DMS53 treated with DMSO at 0.1 percent for 48 hours (cell line): ENCODE results near the gene AQP6.

Experiments
- DNase-seq: peaks from one replicate; lab custom pipeline; 2025; ENCODE audit not compliant: unreplicated experiment; lab: John Stamatoyannopoulos, UW

Gene AQP6

DNA sequence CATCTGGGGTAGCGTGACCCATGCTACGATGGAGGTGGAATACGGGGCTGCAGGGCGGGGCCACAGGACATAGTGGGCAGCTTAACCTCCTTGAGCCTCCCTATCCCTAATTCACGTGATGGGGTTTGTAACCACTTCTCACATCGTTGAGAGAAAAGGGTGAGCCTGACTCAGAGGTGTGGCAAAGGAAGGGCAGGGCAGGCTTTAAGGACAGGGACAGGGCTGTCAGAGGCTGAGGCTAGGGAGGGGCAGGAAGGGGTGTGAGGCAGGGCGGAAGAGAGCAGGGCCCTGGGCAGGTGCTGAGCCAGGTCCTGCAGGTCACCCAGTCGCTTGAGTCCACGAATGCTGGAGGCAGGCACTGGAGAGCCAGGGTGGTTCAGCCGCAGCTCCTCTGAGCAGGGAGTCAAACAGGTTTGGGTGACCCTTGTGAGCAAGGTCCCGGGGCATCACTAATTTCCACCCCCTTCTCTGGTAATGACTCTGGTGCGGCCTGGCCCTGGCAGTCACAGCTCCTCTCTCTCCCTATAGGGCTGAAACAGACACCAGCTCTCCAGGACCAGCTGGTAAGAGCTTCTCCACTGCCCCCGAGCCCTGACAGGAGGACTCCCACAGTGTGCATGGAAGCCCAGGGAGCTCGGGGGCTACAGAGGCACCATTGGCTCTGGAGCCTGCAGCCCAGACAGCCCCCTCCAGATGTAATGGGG, 29.7 kb upstream of the AQP6 start:
- DNase-seq: no peak

- no peak for DNase-seq
These were observed 29.2 kb upstream of the AQP6 start for GRCh38 chr12:49943625-49943960.

DNA sequence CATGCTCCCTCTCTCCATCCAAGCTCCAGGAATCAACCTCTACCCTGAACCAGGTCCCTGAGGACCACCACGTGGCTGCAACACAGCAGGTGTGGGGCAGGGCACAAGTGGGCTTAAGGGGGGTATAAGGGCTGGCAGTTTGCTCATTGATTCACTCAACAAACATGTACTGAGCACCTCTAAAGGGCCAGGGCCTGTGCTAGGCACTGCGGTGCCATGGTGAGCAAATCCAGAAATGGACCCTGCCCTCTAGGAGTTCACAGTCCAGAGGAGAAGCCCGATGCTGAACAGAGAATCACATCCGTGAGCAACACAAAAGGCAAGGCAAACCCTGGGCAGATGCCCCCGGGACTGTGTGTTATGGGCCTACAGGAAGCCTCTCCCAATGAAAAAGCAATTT, 28.7 kb upstream of the AQP6 start:
- DNase-seq: no peak

DNA sequence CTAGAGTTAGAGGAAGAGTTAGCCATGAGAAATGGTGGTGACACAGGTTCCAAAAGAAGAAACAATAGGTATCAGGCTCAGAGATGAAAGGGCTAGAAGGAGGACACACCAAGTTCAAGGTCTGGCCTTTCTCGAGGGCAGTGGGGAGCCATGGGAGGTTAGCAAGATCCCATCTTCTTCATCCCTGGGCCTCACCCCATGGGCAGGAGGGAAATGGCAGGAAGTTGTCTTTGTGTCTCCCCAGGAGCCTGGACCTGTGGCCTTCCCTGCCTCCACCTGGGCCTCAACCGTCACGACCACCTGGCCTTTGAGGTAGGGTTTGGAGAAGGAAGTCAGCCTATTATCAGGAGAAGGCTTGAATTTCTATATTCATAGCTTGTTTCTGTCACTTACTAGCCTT, 28.0 kb upstream of the AQP6 start:
- no peak for DNase-seq

DNA sequence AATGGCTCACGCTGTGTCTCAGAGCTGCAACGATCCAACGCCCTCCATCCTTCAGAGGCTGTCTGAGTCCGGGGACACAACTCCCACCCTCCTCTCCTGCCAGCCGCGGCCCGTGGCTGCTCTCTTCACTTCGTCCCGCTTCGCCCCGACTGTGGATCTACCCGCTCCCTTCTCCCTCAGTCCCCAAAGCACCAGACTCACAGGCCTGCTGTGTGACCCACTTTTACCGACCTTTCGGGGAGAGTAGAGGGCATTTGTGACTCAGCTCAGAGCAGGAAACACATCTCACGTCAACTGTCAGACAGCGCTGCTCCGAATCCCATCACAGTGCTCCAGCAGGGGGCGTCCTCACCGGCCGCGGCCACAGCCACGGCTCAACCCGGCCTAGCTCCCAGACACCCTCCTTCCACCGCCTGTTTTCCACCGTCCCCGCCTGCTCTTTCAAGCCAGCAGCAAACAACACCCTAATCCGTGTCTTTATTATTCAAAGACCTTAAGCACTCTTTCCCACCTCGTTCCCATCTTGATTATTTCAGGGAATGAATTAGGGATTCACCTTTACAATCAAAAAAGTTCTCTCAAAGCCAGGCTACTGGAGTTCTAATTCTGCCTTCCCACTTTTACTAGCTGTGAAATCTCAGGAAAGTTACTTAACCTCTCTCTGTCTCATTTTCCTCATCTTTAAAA, 27.2 kb upstream of the AQP6 start:
- peak; percentile 68 for DNase-seq

- no peak for DNase-seq
These were observed 26.7 kb upstream of the AQP6 start for GRCh38 chr12:49946086-49946485.

- no peak for DNase-seq
These were observed 26.2 kb upstream of the AQP6 start for GRCh38 chr12:49946497-49946896.

DNA sequence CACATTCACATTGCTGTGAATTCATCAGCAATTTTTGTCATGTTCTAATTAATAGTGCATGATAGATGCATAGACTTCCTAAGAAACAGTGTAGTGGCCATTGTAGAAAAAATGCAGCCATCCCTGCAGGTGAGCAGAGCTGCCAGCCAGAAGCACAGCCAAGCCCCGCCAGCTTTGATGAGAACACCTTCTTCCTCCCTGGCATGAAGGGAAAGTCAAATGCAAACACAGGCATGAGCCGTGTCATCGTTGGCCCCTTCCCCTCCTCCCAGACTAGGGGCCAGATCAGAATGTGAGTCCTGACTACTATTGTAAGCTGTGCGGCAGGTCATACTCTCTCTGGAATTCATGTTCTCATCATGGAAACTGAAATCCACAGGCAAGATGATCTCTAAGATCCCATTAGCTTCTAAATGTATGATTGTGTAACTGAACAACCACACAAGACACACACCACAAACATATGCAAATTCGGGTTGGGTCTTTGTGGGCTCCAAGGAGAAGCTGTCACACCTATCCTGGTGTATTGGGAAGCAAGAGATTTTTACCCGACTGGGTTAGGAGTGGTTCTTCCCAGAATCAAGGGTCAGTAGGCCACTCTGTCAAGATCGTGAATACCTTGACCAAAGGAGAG, 25.0 kb upstream of the AQP6 start:
- DNase-seq: no peak

GRCh38 chr12:49948866-49949845, 23.6 kb upstream of the AQP6 start:
- no peak for DNase-seq

GRCh38 chr12:49949866-49950265, 22.9 kb upstream of the AQP6 start:
- no peak for DNase-seq

GRCh38 chr12:49950273-49951251, 22.2 kb upstream of the AQP6 start, which contains the start of gene AQP2:
Gene AQP2, plus strand, starts transcription at chr12:49950737. Its CDS starts 94 bp downstream, at chr12:49950831.
- no peak for DNase-seq

DNA sequence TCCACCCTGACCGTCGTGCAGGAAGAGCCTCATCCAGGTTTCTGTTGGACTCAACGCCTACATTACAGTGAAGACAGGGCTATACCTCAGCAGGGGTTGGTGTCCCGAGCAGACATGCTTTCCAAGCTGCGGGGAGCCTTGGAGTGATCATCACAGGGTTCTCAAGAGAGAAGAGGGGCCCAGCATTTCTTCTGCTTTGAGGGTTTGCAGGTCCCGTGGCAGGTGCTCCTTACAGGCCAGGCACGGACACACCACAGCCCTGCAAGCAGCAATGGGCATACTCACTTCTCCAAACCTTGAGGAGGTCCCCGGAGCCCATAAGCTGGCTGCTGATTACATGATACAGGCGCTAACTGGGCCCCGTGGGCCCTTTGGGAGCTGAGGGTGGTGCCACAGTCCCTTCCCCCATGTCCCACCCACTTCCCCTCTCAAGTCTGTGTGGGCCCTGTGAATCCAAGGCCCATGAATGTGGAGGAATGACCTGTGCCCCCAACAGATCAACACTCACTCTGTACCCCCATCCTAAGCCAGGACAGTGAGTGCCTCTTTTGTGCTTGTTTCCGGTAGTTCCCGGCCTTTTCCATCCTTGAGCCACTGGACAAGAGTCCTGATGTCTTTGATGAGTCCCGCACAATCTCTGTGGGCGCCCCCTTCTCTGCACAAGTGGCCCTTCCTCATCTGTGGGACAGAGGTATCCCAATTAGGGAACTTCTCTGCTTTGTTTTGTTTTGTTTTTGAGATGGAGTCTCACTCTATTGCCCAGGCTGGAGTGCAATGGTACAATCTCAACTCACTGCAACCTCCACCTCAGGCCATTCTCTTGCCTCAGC, 21.1 kb upstream of the AQP6 start:
- no peak for DNase-seq

GRCh38 chr12:49952391-49953055, 20.2 kb upstream of the AQP6 start:
- no peak for DNase-seq

DNA sequence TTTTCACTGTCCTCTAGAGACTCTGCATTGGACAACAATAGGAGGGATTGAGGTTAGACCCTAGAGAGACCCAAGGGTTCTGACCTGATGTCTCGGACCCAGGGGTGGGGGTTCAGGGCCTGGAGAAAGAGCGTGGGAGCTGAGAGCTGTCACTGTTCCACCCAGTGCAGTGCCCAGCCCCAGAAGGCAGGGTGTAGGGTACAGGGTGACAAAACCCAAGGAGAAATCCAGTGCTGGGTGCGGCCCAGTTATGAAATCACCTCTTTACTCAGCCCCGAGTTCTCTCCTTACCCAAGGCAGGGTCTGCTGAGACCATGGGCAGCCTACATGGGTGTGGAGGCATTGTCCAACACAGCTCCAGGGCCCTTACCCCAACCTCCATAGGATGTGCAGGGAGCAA, 19.6 kb upstream of the AQP6 start:
- DNase-seq: no peak

- no peak for DNase-seq
These were observed 18.5 kb upstream of the AQP6 start for GRCh38 chr12:49953961-49954846.

GRCh38 chr12:49954863-49955830, 17.6 kb upstream of the AQP6 start:
- DNase-seq: no peak
